Progenitor cell of endocrine pancreas (in vitro differentiated cells): Measurements from ENCODE around the gene KLHL30. TPM values are rescaled to one million over a fixed set of nuclear protein-coding genes. Genes with fewer than 3 reads are reported as not detected.
A peak's percentile ranks its signal among the peaks of the same experiment; 100 is the strongest.

ENCODE experiments used
- DNase-seq: peaks from one replicate; pipeline ENCODE4 v3.0.0; 2021; ENCODE audit warnings: low spot score; ENCODE audit not compliant: unreplicated experiment
- H3K27ac Mint-ChIP-seq: 2 replicates; pipeline ENCODE4 v1.8.0; 2021; ENCODE audit warnings: mild to moderate bottlenecking, moderate library complexity, mixed read lengths
- H3K27me3 Mint-ChIP-seq: 2 replicates; pipeline ENCODE4 v1.8.0; 2021; ENCODE audit warnings: mixed read lengths
- H3K36me3 Mint-ChIP-seq: 2 replicates; pipeline ENCODE4 v1.8.0; 2022; ENCODE audit warnings: mixed read lengths; ENCODE audit not compliant: insufficient read depth
- H3K4me1 Mint-ChIP-seq: 2 replicates; pipeline ENCODE4 v1.8.0; 2021; ENCODE audit warnings: low read depth, mixed read lengths
- H3K4me3 Mint-ChIP-seq: 2 replicates; pipeline ENCODE4 v1.8.0; 2021; ENCODE audit warnings: low read depth, mild to moderate bottlenecking, moderate library complexity, mixed read lengths
- H3K9me3 Mint-ChIP-seq: 2 replicates; pipeline ENCODE4 v1.8.0; 2021; ENCODE audit warnings: low read depth, mixed read lengths
- total RNA-seq: library from RNA; stranded (reverse); gene quantifications from 2 replicates; pipeline ENCODE4 v1.2.1, GENCODE V29; 2021
- TF ChIP-seq, protein P1 (sequence below): fragments of 200-600 bp; sonication (generic); IDR thresholded peaks from one replicate; pipeline ENCODE4 v1.5.0; 2021; ENCODE audit warnings: antibody characterized with exemption, mild to moderate bottlenecking; ENCODE audit not compliant: unreplicated experiment

KLHL30 gene
- total RNA-seq, 1 donor from 2014 or later, result 0.07 TPM

- no peaks in the 10 kb centered on the region for H3K36me3 Mint-ChIP-seq
- TF ChIP-seq, protein P1, sequence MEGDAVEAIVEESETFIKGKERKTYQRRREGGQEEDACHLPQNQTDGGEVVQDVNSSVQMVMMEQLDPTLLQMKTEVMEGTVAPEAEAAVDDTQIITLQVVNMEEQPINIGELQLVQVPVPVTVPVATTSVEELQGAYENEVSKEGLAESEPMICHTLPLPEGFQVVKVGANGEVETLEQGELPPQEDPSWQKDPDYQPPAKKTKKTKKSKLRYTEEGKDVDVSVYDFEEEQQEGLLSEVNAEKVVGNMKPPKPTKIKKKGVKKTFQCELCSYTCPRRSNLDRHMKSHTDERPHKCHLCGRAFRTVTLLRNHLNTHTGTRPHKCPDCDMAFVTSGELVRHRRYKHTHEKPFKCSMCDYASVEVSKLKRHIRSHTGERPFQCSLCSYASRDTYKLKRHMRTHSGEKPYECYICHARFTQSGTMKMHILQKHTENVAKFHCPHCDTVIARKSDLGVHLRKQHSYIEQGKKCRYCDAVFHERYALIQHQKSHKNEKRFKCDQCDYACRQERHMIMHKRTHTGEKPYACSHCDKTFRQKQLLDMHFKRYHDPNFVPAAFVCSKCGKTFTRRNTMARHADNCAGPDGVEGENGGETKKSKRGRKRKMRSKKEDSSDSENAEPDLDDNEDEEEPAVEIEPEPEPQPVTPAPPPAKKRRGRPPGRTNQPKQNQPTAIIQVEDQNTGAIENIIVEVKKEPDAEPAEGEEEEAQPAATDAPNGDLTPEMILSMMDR, result peak; percentile 30
- no peak overlapping the region for H3K4me3 Mint-ChIP-seq
- peaks cover 3% of the 10 kb centered on the region for H3K27me3 Mint-ChIP-seq
- no peak for DNase-seq
- H3K27ac Mint-ChIP-seq, result no peak overlapping the region
- no peaks in the 10 kb centered on the region for H3K4me1 Mint-ChIP-seq
- H3K9me3 Mint-ChIP-seq, result no peaks in the 10 kb centered on the region
Measured at GRCh38 chr2:238133499-238134392, 4.7 kb upstream of the KLHL30 start.

- Mint-ChIP-seq H3K9me3 (no peaks in the 10 kb centered on the region), H3K27me3 (peaks cover 3% of the 10 kb centered on the region), H3K27ac (peak overlapping the region; percentile 20)
Measured at GRCh38 chr2:238134393-238134785, 4.1 kb upstream of the KLHL30 start.

DNA sequence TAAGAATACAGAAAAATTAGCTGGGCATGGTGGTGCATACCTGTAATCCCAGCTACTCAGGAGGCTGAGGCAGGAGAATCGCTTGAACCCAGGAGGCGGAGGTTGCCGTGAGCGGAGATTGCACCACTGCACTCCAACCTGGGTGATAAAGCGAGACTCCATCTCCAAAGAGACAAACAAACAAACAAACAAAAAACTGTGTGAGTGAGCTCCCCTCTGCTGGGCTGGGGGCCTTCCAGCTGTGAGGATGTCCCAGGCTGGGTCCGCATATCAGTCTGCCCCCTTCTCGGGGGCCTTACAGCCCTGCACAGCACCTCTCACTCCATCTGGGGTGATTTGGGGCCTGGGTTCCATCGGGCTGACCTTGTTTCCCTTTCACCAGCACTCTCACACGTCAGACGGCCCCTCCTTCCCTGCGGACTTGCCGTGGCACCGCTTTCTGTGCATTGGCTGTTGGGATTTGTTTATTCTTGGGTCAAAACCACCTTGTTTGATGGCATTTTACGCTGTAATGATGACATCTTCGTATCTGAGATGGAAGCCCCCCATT, 2.8 kb upstream of the KLHL30 start:
- no peaks in the 10 kb centered on the region for H3K4me1 Mint-ChIP-seq
- H3K9me3 Mint-ChIP-seq, result no peaks in the 10 kb centered on the region
- DNase-seq, result no peak
- H3K4me3 Mint-ChIP-seq, result no peak overlapping the region
- peaks cover 3% of the 10 kb centered on the region for H3K27me3 Mint-ChIP-seq
- no peaks in the 10 kb centered on the region for H3K36me3 Mint-ChIP-seq
- no peak overlapping the region for H3K27ac Mint-ChIP-seq
- TF ChIP-seq, protein P1, result no peak

More at GRCh38 chr2:238134393-238134785, 4.1 kb upstream of the KLHL30 start:
- no peaks in the 10 kb centered on the region for H3K4me1 Mint-ChIP-seq
- no peak for DNase-seq
- no peak overlapping the region for H3K4me3 Mint-ChIP-seq
- TF ChIP-seq, protein P1, result no peak
- no peaks in the 10 kb centered on the region for H3K36me3 Mint-ChIP-seq

DNA sequence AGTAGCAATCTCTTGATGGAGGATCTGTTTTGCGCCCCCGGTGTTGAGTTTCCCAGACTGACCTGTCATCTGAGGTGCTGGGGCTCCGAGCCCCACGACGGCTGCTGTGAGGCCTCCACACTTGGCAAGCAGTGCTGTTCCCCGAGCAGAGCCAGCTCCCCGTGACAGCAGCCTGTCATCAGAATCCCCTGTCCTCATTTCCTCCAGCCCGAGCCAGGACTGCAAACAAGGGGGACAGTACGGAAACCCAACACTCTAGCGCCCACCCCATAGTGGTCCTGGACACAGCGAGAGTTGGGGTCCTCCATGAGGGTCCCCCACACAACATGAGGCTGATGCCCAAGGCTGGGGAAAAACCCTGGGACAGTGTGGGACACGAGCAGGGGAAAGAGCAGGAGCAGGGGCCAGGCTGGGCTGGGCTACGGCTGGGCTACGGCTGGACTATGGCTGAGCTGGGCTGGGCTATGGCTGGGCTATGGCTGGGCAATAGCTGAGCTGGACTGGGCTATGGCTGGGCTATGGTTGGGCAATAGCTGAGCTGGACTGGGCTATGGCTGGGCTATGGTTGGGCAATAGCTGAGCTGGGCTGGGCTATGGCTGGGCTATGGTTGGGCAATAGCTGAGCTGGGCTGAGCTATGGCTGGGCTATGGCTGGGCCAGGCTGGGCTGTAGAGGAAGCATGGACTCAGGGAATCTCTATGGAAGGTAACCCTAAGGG, 1.5 kb upstream of the KLHL30 start:
- Mint-ChIP-seq H3K9me3 (no peaks in the 10 kb centered on the region), H3K4me1 (no peaks in the 10 kb centered on the region), H3K4me3 (no peak overlapping the region), H3K27me3 (peaks cover 3% of the 10 kb centered on the region), H3K36me3 (no peaks in the 10 kb centered on the region), H3K27ac (no peak overlapping the region)
- TF ChIP-seq, protein P1, result no peak
- DNase-seq, result no peak

DNA sequence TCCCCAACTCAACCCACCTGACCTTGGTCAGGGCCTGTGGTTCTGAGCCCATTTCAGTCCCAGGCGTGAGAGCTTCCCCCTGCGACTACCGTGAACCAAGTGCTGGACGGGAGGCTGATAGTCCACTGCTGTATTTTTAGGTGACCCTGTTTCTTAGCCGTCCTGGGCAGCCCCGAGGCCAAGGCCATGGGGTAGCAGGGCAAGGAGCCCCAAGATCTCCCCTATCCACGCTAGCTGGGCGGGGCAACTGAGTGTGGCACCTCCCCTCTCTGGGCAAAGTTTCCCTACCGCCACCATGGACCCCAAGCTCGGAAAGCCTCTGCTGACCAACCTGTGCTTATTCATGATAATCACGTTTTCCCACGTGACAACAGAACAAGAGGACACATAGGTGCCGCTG, 583 bp upstream of the KLHL30 start:
- H3K9me3 Mint-ChIP-seq, result no peaks in the 10 kb centered on the region
- H3K27me3 Mint-ChIP-seq, result peaks cover 3% of the 10 kb centered on the region
- no peaks in the 10 kb centered on the region for H3K4me1 Mint-ChIP-seq
- TF ChIP-seq, protein P1, result no peak
- no peak for DNase-seq
- no peaks in the 10 kb centered on the region for H3K36me3 Mint-ChIP-seq
- no peak overlapping the region for H3K4me3 Mint-ChIP-seq
- H3K27ac Mint-ChIP-seq, result no peak overlapping the region
